A549 (cell line): ENCODE data around the gene LIN9.

Source experiments
- POLR2A ChIP-seq: IDR thresholded peaks from 2 replicates; pipeline ENCODE4 v1.6.1; 2012; ENCODE audit warnings: mild to moderate bottlenecking, low read length
- TF ChIP-seq, protein P1 (sequence below): fragments of >200 bp; sonication (Bioruptor Twin); formaldehyde crosslinking; IDR thresholded peaks from 3 replicates; pipeline ENCODE4 v1.5.1; 2016
- TF ChIP-seq, protein P2 (sequence below): IDR thresholded peaks from 2 replicates; pipeline ENCODE4 v1.6.1; 2012

DNA sequence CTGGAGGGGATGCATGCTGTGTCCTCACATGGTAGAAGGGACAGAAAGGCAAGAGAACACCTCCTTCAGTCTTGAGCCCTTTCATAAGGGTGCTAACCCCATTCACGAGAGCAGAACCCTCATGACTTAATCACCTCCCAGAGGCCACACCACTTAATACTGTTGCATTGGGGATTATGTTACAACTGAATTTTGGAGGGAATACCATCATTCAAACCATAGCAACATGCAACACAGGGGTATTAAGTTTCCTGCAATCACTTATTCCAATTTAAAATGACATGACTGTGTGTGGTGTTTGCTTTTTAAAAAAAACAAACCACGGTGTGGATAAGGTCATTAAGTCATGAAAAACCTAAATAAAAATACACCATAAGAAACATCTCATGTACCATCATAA lies 3.1 kb upstream of the LIN9 start:
- TF ChIP-seq, protein P1, sequence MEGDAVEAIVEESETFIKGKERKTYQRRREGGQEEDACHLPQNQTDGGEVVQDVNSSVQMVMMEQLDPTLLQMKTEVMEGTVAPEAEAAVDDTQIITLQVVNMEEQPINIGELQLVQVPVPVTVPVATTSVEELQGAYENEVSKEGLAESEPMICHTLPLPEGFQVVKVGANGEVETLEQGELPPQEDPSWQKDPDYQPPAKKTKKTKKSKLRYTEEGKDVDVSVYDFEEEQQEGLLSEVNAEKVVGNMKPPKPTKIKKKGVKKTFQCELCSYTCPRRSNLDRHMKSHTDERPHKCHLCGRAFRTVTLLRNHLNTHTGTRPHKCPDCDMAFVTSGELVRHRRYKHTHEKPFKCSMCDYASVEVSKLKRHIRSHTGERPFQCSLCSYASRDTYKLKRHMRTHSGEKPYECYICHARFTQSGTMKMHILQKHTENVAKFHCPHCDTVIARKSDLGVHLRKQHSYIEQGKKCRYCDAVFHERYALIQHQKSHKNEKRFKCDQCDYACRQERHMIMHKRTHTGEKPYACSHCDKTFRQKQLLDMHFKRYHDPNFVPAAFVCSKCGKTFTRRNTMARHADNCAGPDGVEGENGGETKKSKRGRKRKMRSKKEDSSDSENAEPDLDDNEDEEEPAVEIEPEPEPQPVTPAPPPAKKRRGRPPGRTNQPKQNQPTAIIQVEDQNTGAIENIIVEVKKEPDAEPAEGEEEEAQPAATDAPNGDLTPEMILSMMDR, result no peak
- no peak for TF ChIP-seq POLR2A
- TF ChIP-seq, protein P2, sequence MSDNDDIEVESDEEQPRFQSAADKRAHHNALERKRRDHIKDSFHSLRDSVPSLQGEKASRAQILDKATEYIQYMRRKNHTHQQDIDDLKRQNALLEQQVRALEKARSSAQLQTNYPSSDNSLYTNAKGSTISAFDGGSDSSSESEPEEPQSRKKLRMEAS, result no peak
